ENCODE data around the gene MAGEA2.
"Not testable (repeated sequence)": the region's sequence is repeated elsewhere in the genome, so short reads cannot be mapped to it uniquely, and the experiment has no call there.

MAGEA2 gene

GRCh38 chrX:152738560-152738959, 15.1 kb downstream of the MAGEA2 start:
- Histone ChIP-seq H3K36me3 (ENCODE audit: low read depth) (no peaks in the 10 kb centered on the region), H3K27ac (ENCODE audit: poor library complexity, severe bottlenecking) (no peak overlapping the region), H3K27me3 (ENCODE audit: insufficient read depth, poor library complexity, severe bottlenecking) (no peaks in the 10 kb centered on the region), H3K4me1 (ENCODE audit: insufficient read depth, poor library complexity, severe bottlenecking) (no peaks in the 10 kb centered on the region), H3K4me3 (ENCODE audit: severe bottlenecking) (no peak overlapping the region), H3K9me3 (ENCODE audit: severe bottlenecking) (no peaks in the 10 kb centered on the region)
- ATAC-seq (ENCODE audit: low read depth): no peak
- DNase-seq (ENCODE audit: low spot score): no peak
- no peak for TF ChIP-seq CTCF (IDR thresholded peaks at IDR 0.05; ENCODE audit: poor library complexity, severe bottlenecking)

DNA sequence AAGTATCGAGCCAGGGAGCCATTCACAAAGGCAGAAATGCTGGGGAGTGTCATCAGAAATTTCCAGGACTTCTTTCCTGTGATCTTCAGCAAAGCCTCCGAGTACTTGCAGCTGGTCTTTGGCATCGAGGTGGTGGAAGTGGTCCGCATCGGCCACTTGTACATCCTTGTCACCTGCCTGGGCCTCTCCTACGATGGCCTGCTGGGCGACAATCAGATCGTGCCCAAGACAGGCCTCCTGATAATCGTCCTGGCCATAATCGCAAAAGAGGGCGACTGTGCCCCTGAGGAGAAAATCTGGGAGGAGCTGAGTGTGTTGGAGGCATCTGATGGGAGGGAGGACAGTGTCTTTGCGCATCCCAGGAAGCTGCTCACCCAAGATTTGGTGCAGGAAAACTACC, 17.1 kb downstream of the MAGEA2 start:
- not testable (repeated sequence) for ATAC-seq (ENCODE audit: low read depth); H3K27ac ChIP-seq (ENCODE audit: poor library complexity, severe bottlenecking); H3K9me3 ChIP-seq (ENCODE audit: severe bottlenecking); H3K4me3 ChIP-seq (ENCODE audit: severe bottlenecking); DNase-seq (ENCODE audit: low spot score); H3K4me1 ChIP-seq (ENCODE audit: insufficient read depth, poor library complexity, severe bottlenecking); H3K36me3 ChIP-seq (ENCODE audit: low read depth); H3K27me3 ChIP-seq (ENCODE audit: insufficient read depth, poor library complexity, severe bottlenecking)

DNA sequence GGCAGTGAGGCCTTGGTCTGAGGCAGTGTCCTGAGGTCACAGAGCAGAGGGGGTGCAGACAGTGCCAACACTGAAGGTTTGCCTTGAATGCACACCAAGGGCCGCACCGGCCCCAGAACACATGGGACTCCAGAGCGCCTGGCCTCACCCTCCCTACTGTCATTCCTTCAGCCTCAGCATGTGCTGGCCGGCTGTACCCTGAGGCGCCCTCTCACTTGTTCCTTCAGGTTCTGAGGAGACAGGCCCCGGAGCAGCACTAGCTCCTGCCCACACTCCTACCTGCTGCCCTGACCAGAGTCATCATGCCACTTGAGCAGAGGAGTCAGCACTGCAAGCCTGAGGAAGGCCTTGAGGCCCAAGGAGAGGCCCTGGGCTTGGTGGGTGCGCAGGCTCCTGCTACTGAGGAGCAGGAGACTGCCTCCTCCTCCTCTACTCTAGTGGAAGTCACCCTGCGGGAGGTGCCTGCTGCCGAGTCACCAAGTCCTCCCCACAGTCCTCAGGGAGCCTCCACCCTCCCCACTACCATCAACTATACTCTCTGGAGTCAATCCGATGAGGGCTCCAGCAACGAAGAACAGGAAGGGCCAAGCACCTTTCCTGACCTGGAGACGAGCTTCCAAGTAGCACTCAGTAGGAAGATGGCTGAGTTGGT, 17.7 kb downstream of the MAGEA2 start:
- Histone ChIP-seq H3K4me3 (ENCODE audit: severe bottlenecking) (no peak overlapping the region), H3K9me3 (ENCODE audit: severe bottlenecking) (no peaks in the 10 kb centered on the region), H3K27ac (ENCODE audit: poor library complexity, severe bottlenecking) (no peak overlapping the region), H3K36me3 (ENCODE audit: low read depth) (no peaks in the 10 kb centered on the region), H3K27me3 (ENCODE audit: insufficient read depth, poor library complexity, severe bottlenecking) (no peaks in the 10 kb centered on the region), H3K4me1 (ENCODE audit: insufficient read depth, poor library complexity, severe bottlenecking) (no peaks in the 10 kb centered on the region)
- DNase-seq (ENCODE audit: low spot score) (no peak), ATAC-seq (ENCODE audit: low read depth) (no peak)
- TF ChIP-seq CTCF (IDR thresholded peaks at IDR 0.05; ENCODE audit: poor library complexity, severe bottlenecking): no peak

- DNase-seq (ENCODE audit: low spot score) (no peak), ATAC-seq (ENCODE audit: low read depth) (no peak)
- Histone ChIP-seq H3K4me1 (ENCODE audit: insufficient read depth, poor library complexity, severe bottlenecking) (no peaks in the 10 kb centered on the region), H3K27me3 (ENCODE audit: insufficient read depth, poor library complexity, severe bottlenecking) (no peaks in the 10 kb centered on the region), H3K36me3 (ENCODE audit: low read depth) (no peaks in the 10 kb centered on the region), H3K27ac (ENCODE audit: poor library complexity, severe bottlenecking) (no peak overlapping the region), H3K9me3 (ENCODE audit: severe bottlenecking) (no peaks in the 10 kb centered on the region), H3K4me3 (ENCODE audit: severe bottlenecking) (no peak overlapping the region)
- TF ChIP-seq CTCF (IDR thresholded peaks at IDR 0.05; ENCODE audit: poor library complexity, severe bottlenecking): no peak
Observed at GRCh38 chrX:152735101-152735500, 18.5 kb downstream of the MAGEA2 start.

DNA sequence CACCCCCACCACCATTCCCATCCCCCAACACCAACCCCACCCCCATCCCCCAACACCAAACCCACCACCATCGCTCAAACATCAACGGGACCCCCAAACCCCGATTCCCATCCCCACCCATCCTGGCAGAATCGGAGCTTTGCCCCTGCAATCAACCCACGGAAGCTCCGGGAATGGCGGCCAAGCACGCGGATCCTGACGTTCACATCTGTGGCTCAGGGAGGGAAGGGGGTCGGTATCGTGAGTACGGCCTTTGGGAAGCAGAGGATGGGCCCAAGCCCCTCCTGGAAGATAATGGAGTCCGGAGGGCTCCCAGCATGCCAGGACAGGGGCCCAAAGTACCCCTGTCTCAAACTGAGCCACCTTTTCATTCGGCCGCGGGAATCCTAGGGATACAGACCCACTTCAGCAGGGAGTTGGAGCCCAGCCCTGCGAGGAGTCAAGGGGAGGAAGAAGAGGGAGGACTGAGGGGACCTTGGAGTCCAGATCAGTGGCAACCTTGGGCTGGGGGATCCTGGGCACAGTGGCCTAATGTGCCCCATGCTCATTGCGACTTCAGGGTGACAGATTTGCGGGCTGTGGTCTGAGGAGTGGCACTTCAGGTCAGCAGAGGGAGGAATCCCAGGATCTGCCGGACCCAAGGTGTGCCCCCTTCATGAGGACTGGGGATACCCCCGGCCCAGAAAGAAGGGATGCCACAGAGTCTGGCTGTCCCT, 19.3 kb downstream of the MAGEA2 start:
- H3K4me3 ChIP-seq (ENCODE audit: severe bottlenecking); ATAC-seq (ENCODE audit: low read depth); H3K4me1 ChIP-seq (ENCODE audit: insufficient read depth, poor library complexity, severe bottlenecking); DNase-seq (ENCODE audit: low spot score); H3K36me3 ChIP-seq (ENCODE audit: low read depth); H3K27ac ChIP-seq (ENCODE audit: poor library complexity, severe bottlenecking); H3K9me3 ChIP-seq (ENCODE audit: severe bottlenecking); H3K27me3 ChIP-seq (ENCODE audit: insufficient read depth, poor library complexity, severe bottlenecking): not testable (repeated sequence)
